ENCODE data around the gene EFNB2.

Gene EFNB2

GRCh38 chr13:106541826-106542225 is 6.4 kb upstream of the EFNB2 start:
- DNase-seq = no peak
- no peak overlapping the region for H2AFZ ChIP-seq (ENCODE audit: insufficient read depth, low read length, poor library complexity)
- WGBS (ENCODE audit: extremely low coverage, insufficient coverage, insufficient read length) = no CpG with 5 or more reads among the region's 1 CpG
- H3K4me3 ChIP-seq (ENCODE audit: low read depth, low read length) = no peak overlapping the region
- no peak overlapping the region for H3K27ac ChIP-seq (ENCODE audit: low read depth, low read length)
- H3K18ac ChIP-seq (ENCODE audit: low read length) = no peak overlapping the region
- no peak overlapping the region for H2AK5ac ChIP-seq (ENCODE audit: low read length)
- H4K8ac ChIP-seq (ENCODE audit: low read depth, low read length) = no peak overlapping the region
- H4K91ac ChIP-seq (ENCODE audit: low read depth, low read length) = no peak overlapping the region
- no peaks in the 10 kb centered on the region for H3K9me3 ChIP-seq (ENCODE audit: insufficient read depth, low read depth, low read length)
- no peaks in the 10 kb centered on the region for H3K79me2 ChIP-seq (ENCODE audit: control insufficient read depth, insufficient read depth, low read length, poor library complexity)
- no peak overlapping the region for H3K9ac ChIP-seq (ENCODE audit: low read length)
- H3K36me3 ChIP-seq (ENCODE audit: control insufficient read depth in 1 of 2, insufficient read depth in 2 of 2, low read length in 2 of 2) = peaks cover 0 to 2% of the 10 kb centered on the region in 2 experiments
- no peak overlapping the region for H3K14ac ChIP-seq (ENCODE audit: low read length)
- no peaks in the 10 kb centered on the region for H3K79me1 ChIP-seq (ENCODE audit: low read length)
- no peaks in the 10 kb centered on the region for H3K4me1 ChIP-seq (ENCODE audit: control insufficient read depth in 1 of 2, insufficient read depth in 2 of 2, low read length in 2 of 2)
- no peak overlapping the region for H2BK12ac ChIP-seq (ENCODE audit: low read length)
- H4K12ac ChIP-seq (ENCODE audit: low read depth, low read length) = no peak overlapping the region
- H3K4me2 ChIP-seq (ENCODE audit: low read length) = no peak overlapping the region
- no peak overlapping the region for H2BK5ac ChIP-seq (ENCODE audit: low read depth, low read length, poor library complexity)
- H3K27me3 ChIP-seq (ENCODE audit: insufficient read depth, low read length) = no peaks in the 10 kb centered on the region
- no peak overlapping the region for H3K23ac ChIP-seq (ENCODE audit: low read length)
- no peak overlapping the region for H3K4ac ChIP-seq (ENCODE audit: low read depth, low read length)
- no peak overlapping the region for H2BK120ac ChIP-seq (ENCODE audit: insufficient read depth, low read length, poor library complexity)

GRCh38 chr13:106540613-106541012 is 5.2 kb upstream of the EFNB2 start:
- WGBS (ENCODE audit: extremely low coverage, insufficient coverage, insufficient read length) = no CpG with 5 or more reads among the region's 4 CpGs

GRCh38 chr13:106537521-106537920 is 2.1 kb upstream of the EFNB2 start:
- no peak overlapping the region for H3K14ac ChIP-seq (ENCODE audit: low read length)
- no peak for DNase-seq
- no peak overlapping the region for H3K4me2 ChIP-seq (ENCODE audit: low read length)
- H3K4me1 ChIP-seq (ENCODE audit: control insufficient read depth in 1 of 2, insufficient read depth in 2 of 2, low read length in 2 of 2) = peaks cover 4% of the 10 kb centered on the region in 2 experiments
- H3K79me1 ChIP-seq (ENCODE audit: low read length) = peaks cover 19% of the 10 kb centered on the region
- WGBS (ENCODE audit: extremely low coverage, insufficient coverage, insufficient read length) = no CpG with 5 or more reads among the region's 3 CpGs
- no peak overlapping the region for H4K12ac ChIP-seq (ENCODE audit: low read depth, low read length)
- H2AFZ ChIP-seq (ENCODE audit: insufficient read depth, low read length, poor library complexity) = no peak overlapping the region
- H3K79me2 ChIP-seq (ENCODE audit: control insufficient read depth, insufficient read depth, low read length, poor library complexity) = peaks cover 17% of the 10 kb centered on the region
- no peak overlapping the region for H3K4me3 ChIP-seq (ENCODE audit: low read depth, low read length)
- no peaks in the 10 kb centered on the region for H3K36me3 ChIP-seq (ENCODE audit: control insufficient read depth in 1 of 2, insufficient read depth in 2 of 2, low read length in 2 of 2)
- H4K8ac ChIP-seq (ENCODE audit: low read depth, low read length) = no peak overlapping the region
- H3K23ac ChIP-seq (ENCODE audit: low read length) = no peak overlapping the region
- no peak overlapping the region for H3K27ac ChIP-seq (ENCODE audit: low read depth, low read length)
- H2BK120ac ChIP-seq (ENCODE audit: insufficient read depth, low read length, poor library complexity) = no peak overlapping the region
- no peak overlapping the region for H4K91ac ChIP-seq (ENCODE audit: low read depth, low read length)
- no peak overlapping the region for H2BK5ac ChIP-seq (ENCODE audit: low read depth, low read length, poor library complexity)
- no peaks in the 10 kb centered on the region for H3K27me3 ChIP-seq (ENCODE audit: insufficient read depth, low read length)
- H2AK5ac ChIP-seq (ENCODE audit: low read length) = no peak overlapping the region
- no peak overlapping the region for H2BK12ac ChIP-seq (ENCODE audit: low read length)
- no peak overlapping the region for H3K4ac ChIP-seq (ENCODE audit: low read depth, low read length)
- no peak overlapping the region for H3K9ac ChIP-seq (ENCODE audit: low read length)
- H3K9me3 ChIP-seq (ENCODE audit: insufficient read depth, low read depth, low read length) = no peaks in the 10 kb centered on the region
- H3K18ac ChIP-seq (ENCODE audit: low read length) = no peak overlapping the region

More at GRCh38 chr13:106540613-106541012, 5.2 kb upstream of the EFNB2 start:
- Histone ChIP-seq H3K79me2 (ENCODE audit: control insufficient read depth, insufficient read depth, low read length, poor library complexity) (no peaks in the 10 kb centered on the region), H3K14ac (ENCODE audit: low read length) (no peak overlapping the region), H3K27me3 (ENCODE audit: insufficient read depth, low read length) (no peaks in the 10 kb centered on the region), H3K79me1 (ENCODE audit: low read length) (peaks cover 4% of the 10 kb centered on the region), H2AK5ac (ENCODE audit: low read length) (no peak overlapping the region), H3K9me3 (ENCODE audit: insufficient read depth, low read depth, low read length) (no peaks in the 10 kb centered on the region), H3K9ac (ENCODE audit: low read length) (no peak overlapping the region), H3K18ac (ENCODE audit: low read length) (no peak overlapping the region), H2BK12ac (ENCODE audit: low read length) (no peak overlapping the region), H3K4ac (ENCODE audit: low read depth, low read length) (no peak overlapping the region), H4K8ac (ENCODE audit: low read depth, low read length) (no peak overlapping the region), H4K91ac (ENCODE audit: low read depth, low read length) (no peak overlapping the region), H2BK5ac (ENCODE audit: low read depth, low read length, poor library complexity) (no peak overlapping the region), H4K12ac (ENCODE audit: low read depth, low read length) (no peak overlapping the region), H2BK120ac (ENCODE audit: insufficient read depth, low read length, poor library complexity) (no peak overlapping the region), H3K4me1 (ENCODE audit: control insufficient read depth in 1 of 2, insufficient read depth in 2 of 2, low read length in 2 of 2) (peaks cover 4% of the 10 kb centered on the region in 2 experiments), H3K4me2 (ENCODE audit: low read length) (no peak overlapping the region), H2AFZ (ENCODE audit: insufficient read depth, low read length, poor library complexity) (no peak overlapping the region), H3K4me3 (ENCODE audit: low read depth, low read length) (no peak overlapping the region), H3K23ac (ENCODE audit: low read length) (no peak overlapping the region), H3K27ac (ENCODE audit: low read depth, low read length) (no peak overlapping the region), H3K36me3 (ENCODE audit: control insufficient read depth in 1 of 2, insufficient read depth in 2 of 2, low read length in 2 of 2) (peaks cover 0 to 2% of the 10 kb centered on the region in 2 experiments)
- no peak for DNase-seq

- peaks cover 4 to 6% of the 10 kb centered on the region in 2 experiments for H3K4me1 ChIP-seq (ENCODE audit: control insufficient read depth in 1 of 2, insufficient read depth in 2 of 2, low read length in 2 of 2)
Observed at GRCh38 chr13:106536244-106537034, 977 bp upstream of the EFNB2 start.

More at GRCh38 chr13:106536244-106537034, 977 bp upstream of the EFNB2 start:
- H3K4ac ChIP-seq (ENCODE audit: low read depth, low read length) = no peak overlapping the region
- peak overlapping the region; percentile 23 for H2BK120ac ChIP-seq (ENCODE audit: insufficient read depth, low read length, poor library complexity)
- H2AK5ac ChIP-seq (ENCODE audit: low read length) = no peak overlapping the region
- peak overlapping the region; percentile 92 for H3K18ac ChIP-seq (ENCODE audit: low read length)
- peak; percentile 87 to 99 for DNase-seq
- peak overlapping the region; percentile 9 for H3K9ac ChIP-seq (ENCODE audit: low read length)
- H3K27me3 ChIP-seq (ENCODE audit: insufficient read depth, low read length) = no peaks in the 10 kb centered on the region
- peak overlapping the region; percentile 83 for H2AFZ ChIP-seq (ENCODE audit: insufficient read depth, low read length, poor library complexity)
- H3K14ac ChIP-seq (ENCODE audit: low read length) = peak overlapping the region; percentile 68
- peaks cover 19% of the 10 kb centered on the region for H3K79me1 ChIP-seq (ENCODE audit: low read length)
- peak overlapping the region; percentile 33 for H2BK12ac ChIP-seq (ENCODE audit: low read length)
- no peaks in the 10 kb centered on the region for H3K36me3 ChIP-seq (ENCODE audit: control insufficient read depth in 1 of 2, insufficient read depth in 2 of 2, low read length in 2 of 2)
- H3K23ac ChIP-seq (ENCODE audit: low read length) = no peak overlapping the region
- WGBS (ENCODE audit: extremely low coverage, insufficient coverage, insufficient read length) = no CpG with 5 or more reads among the region's 50 CpGs
- H3K4me2 ChIP-seq (ENCODE audit: low read length) = peak overlapping the region; percentile 99
- H4K12ac ChIP-seq (ENCODE audit: low read depth, low read length) = peak overlapping the region; percentile 74
- H4K91ac ChIP-seq (ENCODE audit: low read depth, low read length) = peak overlapping the region; percentile 72
- peaks cover 19% of the 10 kb centered on the region for H3K79me2 ChIP-seq (ENCODE audit: control insufficient read depth, insufficient read depth, low read length, poor library complexity)
- H4K8ac ChIP-seq (ENCODE audit: low read depth, low read length) = peak overlapping the region; percentile 9
- H3K4me3 ChIP-seq (ENCODE audit: low read depth, low read length) = peak overlapping the region; percentile 76
- peak overlapping the region; percentile 39 for H3K27ac ChIP-seq (ENCODE audit: low read depth, low read length)
- peak overlapping the region; percentile 52 for H2BK5ac ChIP-seq (ENCODE audit: low read depth, low read length, poor library complexity)
- no peaks in the 10 kb centered on the region for H3K9me3 ChIP-seq (ENCODE audit: insufficient read depth, low read depth, low read length)

Data from trophoblast cell (in vitro differentiated cells and primary cell).